Mucosa of descending colon (tissue), 3 donors: ENCODE data around the gene SEZ6L. TPM values are rescaled to one million over a fixed set of nuclear protein-coding genes. Genes with fewer than 3 reads are reported as not detected.

Experiments used
- ATAC-seq: fragments of 200-7000 bp; cut with Tn5 transposase; one replicate; pipeline ENCODE4 v1.9.1; 2020; ENCODE audit warnings: mild to moderate bottlenecking, moderate library complexity
- DNase-seq, 3 donors: peaks; one replicate each; pipeline ENCODE4 v3.0.0-alpha.2; 2020
- H3K36me3 ChIP-seq: fragments of 200-600 bp; one replicate; pipeline ENCODE4 v1.8.0; 2021; ENCODE audit warnings: low read depth, mild to moderate bottlenecking
- H3K4me1 ChIP-seq: fragments of 200-600 bp; one replicate; pipeline ENCODE4 v1.8.0; 2021; ENCODE audit warnings: low read depth, mild to moderate bottlenecking
- H3K4me3 ChIP-seq: fragments of 200-600 bp; one replicate; pipeline ENCODE4 v1.8.0; 2021; ENCODE audit warnings: mild to moderate bottlenecking
- H3K9me3 ChIP-seq: fragments of 200-600 bp; one replicate; pipeline ENCODE4 v1.8.0; 2021; ENCODE audit warnings: mild to moderate bottlenecking
- CTCF ChIP-seq: fragments of 200-600 bp; IDR thresholded peaks from one replicate; pipeline ENCODE4 v1.8.0; 2022; ENCODE audit warnings: antibody characterized with exemption, mild to moderate bottlenecking
- intact Hi-C, 2 donors: fragments of 100-400 bp; cut with DNase I in 1 of 2; cut with micrococcal nuclease in 1 of 2; formaldehyde crosslinking; loops; one replicate each; pipeline versions ENCODE4 v1.11.0 to v1.11.1; 2022; cut with DNase I, micrococcal nuclease
- total RNA-seq, 3 donors: library from RNA; stranded (reverse); fragmentation: NEBNext Ultra II Directional in 2 of 3; extraction: Animal tissue kit (Norgen Biotek cat#: 25700) in 2 of 3; gene quantifications; one replicate each; pipeline versions ENCODE4 v1.2.1 to v1.2.4, GENCODE V29; 2021 to 2023
- donor health status: DM: no; HTN: no; CAD: no; lungs with moderate emphysema.
- donor health status: DM: no; HTN: no; CAD: no.
- donor health status: DM: no; HTN: yes; CAD: no.

The SEZ6L gene
- total RNA-seq, 3 donors from 2014 or later: 0.09 to 2.0 TPM; not detected in 1

DNA sequence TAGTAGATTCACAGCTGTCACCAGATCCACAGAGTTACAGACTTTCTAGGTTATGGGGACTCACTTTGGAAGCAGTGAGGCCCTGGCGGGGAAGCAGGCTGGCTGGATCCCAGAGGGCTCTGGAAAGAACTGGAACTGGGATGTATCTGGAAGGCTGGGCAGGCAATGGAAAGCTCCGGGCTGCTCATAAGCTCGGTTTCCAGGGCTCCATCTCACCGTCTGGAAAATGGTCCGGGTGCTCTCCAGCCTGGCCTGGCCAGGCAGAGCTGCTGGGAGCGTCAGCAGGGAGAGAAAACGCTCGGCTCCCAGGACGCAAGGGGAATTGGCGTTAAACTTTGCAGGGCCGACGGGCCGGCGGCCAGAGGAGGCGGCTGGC lies 335 bp upstream of the SEZ6L start:
- Histone ChIP-seq H3K4me3 (no peak overlapping the region), H3K36me3 (no peaks in the 10 kb centered on the region), H3K4me1 (peaks cover 2% of the 10 kb centered on the region), H3K9me3 (no peaks in the 10 kb centered on the region)
- intact Hi-C loops: no loop called here
- no peak for TF ChIP-seq CTCF
- DNase-seq: no peak
- no peak for ATAC-seq

DNA sequence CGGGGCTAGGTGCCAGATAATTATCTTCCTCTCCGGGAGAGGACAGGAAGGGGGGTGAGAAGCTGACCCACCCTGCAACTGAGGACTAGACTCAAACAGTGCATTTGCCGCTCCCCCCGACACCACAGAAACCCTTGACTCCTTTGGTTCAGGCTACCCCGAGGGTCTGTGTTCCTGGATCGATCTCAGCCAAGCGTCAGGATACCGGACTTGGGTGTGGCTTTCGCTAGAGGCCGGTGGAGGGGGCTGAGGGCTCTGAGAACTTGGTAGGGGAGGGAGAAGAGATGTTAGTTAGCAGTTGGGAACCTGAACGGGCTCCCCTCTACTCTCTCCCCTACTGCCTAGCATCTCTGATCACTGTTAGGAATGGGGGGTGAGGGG lies 840 bp downstream of the SEZ6L start:
- DNase-seq (no peak), ATAC-seq (no peak)
- H3K36me3 ChIP-seq: no peaks in the 10 kb centered on the region
- no peaks in the 10 kb centered on the region for H3K9me3 ChIP-seq
- no peak overlapping the region for H3K4me3 ChIP-seq
- intact Hi-C loops: no loop called here
- TF ChIP-seq CTCF: no peak
- H3K4me1 ChIP-seq: peaks cover 2% of the 10 kb centered on the region

DNA sequence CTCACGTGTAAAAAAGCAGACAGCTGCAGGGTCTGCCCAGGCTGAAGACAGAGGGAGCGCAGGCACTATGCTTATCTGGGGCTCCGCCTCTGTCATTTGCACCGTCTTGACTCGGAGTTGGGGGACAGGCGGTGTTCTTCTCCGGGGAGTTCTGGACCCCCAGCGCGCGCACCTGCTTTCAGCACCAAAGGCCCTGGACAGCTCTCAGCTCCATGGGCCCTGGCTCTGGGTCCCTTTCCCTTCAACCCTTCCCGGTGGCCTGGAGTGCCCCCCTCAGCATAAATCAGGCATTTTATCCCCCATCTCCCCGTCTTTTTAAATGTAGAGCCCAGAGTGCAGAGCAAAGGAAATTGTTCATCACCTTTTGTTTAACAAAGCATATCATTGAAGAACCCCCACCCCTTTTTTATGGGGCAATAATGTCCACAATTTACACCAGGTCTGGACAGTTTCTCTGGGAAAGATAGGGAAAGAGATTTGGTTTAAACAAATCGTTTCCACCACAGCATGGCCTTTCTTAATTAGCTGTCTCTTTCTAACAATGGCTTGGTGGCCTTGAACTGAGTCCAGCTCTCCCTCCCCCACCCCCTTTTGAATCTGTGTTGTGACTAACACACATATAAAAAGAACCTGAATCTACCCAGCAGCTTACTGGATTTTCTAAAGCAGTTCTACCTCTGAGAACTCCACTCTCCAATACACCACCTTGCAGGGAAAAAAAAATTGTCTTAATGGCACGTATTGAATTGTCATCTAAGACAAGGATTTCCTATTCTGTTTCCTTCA lies 1.7 kb downstream of the SEZ6L start:
- no peak overlapping the region for H3K4me3 ChIP-seq

GRCh38 chr22:26172389-26172990 lies 3.2 kb downstream of the SEZ6L start:
- intact Hi-C loops: no loop called here
- Histone ChIP-seq H3K9me3 (no peaks in the 10 kb centered on the region), H3K4me3 (no peak overlapping the region), H3K36me3 (no peaks in the 10 kb centered on the region), H3K4me1 (peaks cover 2% of the 10 kb centered on the region)
- peak; percentile 49 for TF ChIP-seq CTCF
- DNase-seq (peak in 2 of 3 donors; percentile 30 to 69), ATAC-seq (peak; percentile 58)

More for the DNA sequence above, 1.7 kb downstream of the SEZ6L start:
- no peak for ATAC-seq
- Histone ChIP-seq H3K9me3 (no peaks in the 10 kb centered on the region), H3K36me3 (no peaks in the 10 kb centered on the region), H3K4me1 (peaks cover 2% of the 10 kb centered on the region)
- no peak for TF ChIP-seq CTCF
- intact Hi-C loops: no loop called here
- DNase-seq: no peak

DNA sequence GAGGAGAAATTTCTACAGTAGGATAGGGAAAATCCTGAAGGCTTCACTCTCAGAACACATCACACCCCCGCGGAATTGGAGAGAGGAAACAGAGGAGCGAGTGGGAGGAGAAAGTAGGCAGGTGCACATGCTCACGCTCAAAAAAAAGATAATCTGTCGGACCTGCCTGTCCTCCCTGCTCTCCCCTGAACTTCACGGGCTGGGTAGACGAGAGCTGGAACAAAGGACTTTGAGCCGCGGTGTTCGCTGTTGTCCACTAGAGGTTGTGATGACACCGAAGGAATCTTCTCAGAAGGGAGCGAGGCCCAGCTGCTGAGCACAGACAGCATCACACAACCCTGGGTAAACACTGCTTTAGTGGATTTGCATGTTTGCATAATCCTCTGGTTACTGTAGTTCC lies 5.0 kb downstream of the SEZ6L start:
- TF ChIP-seq CTCF: no peak
- Histone ChIP-seq H3K36me3 (no peaks in the 10 kb centered on the region), H3K4me1 (no peaks in the 10 kb centered on the region), H3K4me3 (no peak overlapping the region), H3K9me3 (no peaks in the 10 kb centered on the region)
- ATAC-seq (peak; percentile 33), DNase-seq (no peak)
- intact Hi-C loops: no loop called here
